GM12891 (cell line): ENCODE results near the gene ABCC1.

Source experiments
- DNase-seq: peaks from one replicate; pipeline ENCODE4 v3.0.0; 2011; ENCODE audit warnings: low spot score; ENCODE audit not compliant: insufficient read length
- FAIRE-seq: peaks from 2 replicates; lab custom pipeline; 2011; peaks lifted over from hg19 to GRCh38; lab: Jason Lieb, UNC
- PAX5 ChIP-seq: IDR thresholded peaks from 2 replicates; pipeline ENCODE4 v1.6.1; 2011; ENCODE audit warnings: low read length, moderate library complexity, mild to moderate bottlenecking; ENCODE audit not compliant: insufficient read depth, severe bottlenecking
- POLR2A ChIP-seq: IDR thresholded peaks from 2 replicates; pipeline ENCODE4 v1.6.1; 2011; ENCODE audit warnings: low read depth, low read length, control low read depth
- POLR2AphosphoS5 ChIP-seq: IDR thresholded peaks from 2 replicates; pipeline ENCODE4 v1.6.1; 2011; ENCODE audit warnings: low read depth, low read length, control low read depth
- POU2F2 ChIP-seq: IDR thresholded peaks from 2 replicates; pipeline ENCODE4 v1.6.1; 2011; ENCODE audit warnings: low read depth, mild to moderate bottlenecking, control low read depth, low read length, moderate library complexity
- SPI1 ChIP-seq: IDR thresholded peaks from 2 replicates; pipeline ENCODE4 v1.6.1; 2011; ENCODE audit warnings: low read depth, low read length, control low read depth
- TAF1 ChIP-seq: IDR thresholded peaks from 2 replicates; pipeline ENCODE4 v1.6.1; 2011; ENCODE audit warnings: low read depth, low read length, control low read depth

ABCC1 gene

DNA sequence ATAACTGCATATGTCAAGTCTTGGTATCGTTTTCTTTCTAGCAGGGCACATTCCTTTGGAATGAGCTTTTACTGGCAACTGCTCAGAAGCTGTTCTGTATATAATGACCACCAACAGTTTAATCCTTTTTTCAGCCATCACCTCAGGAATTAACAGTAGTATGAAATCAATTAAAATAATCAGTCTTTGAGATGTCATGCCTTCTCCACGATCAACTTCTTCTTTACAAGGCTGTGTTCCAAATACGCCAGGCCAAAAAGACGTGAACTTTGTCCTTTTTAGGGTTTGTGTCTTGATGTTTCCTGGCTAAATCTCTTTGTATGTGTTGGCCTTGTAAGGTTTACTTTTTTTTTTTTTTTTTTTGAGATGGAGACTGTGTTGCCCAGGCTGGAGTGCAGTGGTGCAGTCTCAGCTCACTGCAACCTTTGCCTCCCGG is 54.9 kb downstream of the ABCC1 start:
- DNase-seq: no peak

DNA sequence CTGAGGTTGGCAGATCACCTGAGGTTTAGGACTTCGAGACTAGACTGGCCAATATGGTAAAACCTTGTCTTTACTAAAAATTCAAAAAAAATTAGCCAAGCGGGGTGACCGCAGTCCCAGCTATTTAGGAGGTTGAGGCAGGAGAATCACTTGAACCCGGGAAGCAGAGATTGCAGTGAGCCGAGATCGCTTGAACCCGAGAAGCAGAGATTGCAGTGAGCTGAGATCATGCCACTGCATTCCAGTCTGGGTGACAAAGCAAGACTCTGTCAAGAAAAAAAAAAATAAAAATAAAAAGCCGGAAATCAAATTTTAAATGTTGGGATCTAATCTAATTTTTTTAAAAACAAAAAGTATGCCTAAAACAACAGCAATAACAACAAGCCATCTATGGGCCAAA is 56.3 kb downstream of the ABCC1 start:
- no peak for DNase-seq
- FAIRE-seq: no peak
- TF ChIP-seq SPI1 (no peak), POLR2A (no peak), TAF1 (no peak), POLR2AphosphoS5 (no peak), POU2F2 (no peak), PAX5 (no peak)

More for the DNA sequence above, 54.9 kb downstream of the ABCC1 start:
- TF ChIP-seq POU2F2: no peak
- no peak for TF ChIP-seq PAX5
- no peak for TF ChIP-seq SPI1
- TF ChIP-seq POLR2A: no peak
- TF ChIP-seq POLR2AphosphoS5: no peak
- TF ChIP-seq TAF1: no peak
- no peak for FAIRE-seq

DNA sequence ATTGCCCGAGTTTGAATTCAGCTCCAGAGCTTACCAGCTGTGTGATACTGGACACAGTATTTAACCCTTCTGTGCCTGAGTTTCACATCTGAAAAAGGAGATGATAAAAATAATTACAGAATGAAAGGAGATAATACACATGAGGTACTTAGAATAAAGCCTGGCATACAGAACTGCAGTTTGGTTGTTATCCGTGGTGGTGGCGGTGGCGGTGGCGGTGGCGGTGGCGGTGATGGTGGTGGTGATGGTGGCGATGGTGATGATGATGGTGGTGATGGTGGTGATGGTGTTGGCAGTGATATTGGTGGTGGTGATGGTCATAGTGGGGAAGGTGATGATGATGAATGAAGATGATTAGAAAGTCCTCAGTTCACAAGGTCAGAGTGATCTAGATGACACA is 57.2 kb downstream of the ABCC1 start:
- DNase-seq: no peak
- peak; percentile 47 for FAIRE-seq
- TF ChIP-seq TAF1 (no peak), POU2F2 (no peak), PAX5 (no peak), POLR2AphosphoS5 (no peak), SPI1 (no peak), POLR2A (no peak)

DNA sequence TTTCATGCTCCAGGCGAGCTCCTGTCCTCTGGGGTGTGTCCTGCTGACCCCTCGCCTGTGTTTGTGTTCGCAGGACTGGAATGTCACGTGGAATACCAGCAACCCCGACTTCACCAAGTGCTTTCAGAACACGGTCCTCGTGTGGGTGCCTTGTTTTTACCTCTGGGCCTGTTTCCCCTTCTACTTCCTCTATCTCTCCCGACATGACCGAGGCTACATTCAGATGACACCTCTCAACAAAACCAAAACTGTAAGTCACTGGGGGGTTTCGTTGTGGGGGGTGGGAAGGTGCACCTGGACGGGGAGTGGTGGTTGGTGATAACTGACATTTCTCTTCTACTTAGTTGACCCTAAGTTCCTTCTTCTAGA is 58.3 kb downstream of the ABCC1 start:
- FAIRE-seq (peak; percentile 82), DNase-seq (peak; percentile 57)
- no peak for TF ChIP-seq TAF1
- no peak for TF ChIP-seq POLR2A
- TF ChIP-seq POU2F2: 0 out of 2 replicates have a peak, but pooled peaks have one; percentile 56
- TF ChIP-seq PAX5: no peak
- no peak for TF ChIP-seq POLR2AphosphoS5
- TF ChIP-seq SPI1: peak; percentile 58

DNA sequence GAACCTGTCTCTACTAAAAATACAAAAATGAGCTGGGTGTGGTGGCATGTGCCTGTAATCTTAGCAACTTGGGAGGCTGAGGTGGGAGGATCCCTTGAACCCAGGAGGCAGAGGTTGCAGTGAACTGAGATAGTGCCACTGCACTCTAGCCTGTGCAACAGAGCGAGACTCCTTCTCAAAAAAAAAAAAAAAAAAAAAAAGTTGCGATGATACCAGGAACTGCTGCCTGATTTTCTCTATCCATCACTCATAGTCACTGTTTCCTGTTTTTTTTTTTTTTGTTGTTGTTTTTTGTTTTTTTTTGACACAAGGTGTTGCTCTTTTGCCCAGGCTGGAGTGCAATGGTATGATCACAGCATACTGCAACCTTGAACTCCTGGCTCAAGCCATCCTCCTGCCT is 59.2 kb downstream of the ABCC1 start:
- no peak for FAIRE-seq
- TF ChIP-seq PAX5 (peak; percentile 48), POLR2A (no peak)
- DNase-seq: no peak

DNA sequence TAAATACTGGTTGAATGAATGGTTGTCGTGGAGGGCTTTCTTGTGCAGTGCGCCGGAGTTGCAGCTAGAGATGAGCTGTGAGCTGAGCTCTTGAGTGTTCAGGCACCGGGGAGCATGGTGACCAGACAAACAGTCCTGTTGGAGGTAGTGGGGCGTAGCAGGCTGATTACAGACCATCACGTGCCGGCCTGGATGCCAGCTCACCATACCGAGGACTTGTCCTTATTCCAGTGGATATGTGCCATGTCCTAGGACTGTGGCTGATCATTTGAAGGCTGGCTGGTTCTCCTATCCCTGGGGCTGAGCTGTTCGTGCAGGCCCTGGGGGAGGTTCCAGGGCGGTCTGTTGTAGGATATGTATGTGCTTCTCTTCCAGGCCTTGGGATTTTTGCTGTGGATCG is 60.0 kb downstream of the ABCC1 start:
- no peak for FAIRE-seq
- TF ChIP-seq SPI1 (no peak), PAX5 (no peak), POLR2A (no peak), POLR2AphosphoS5 (no peak), POU2F2 (no peak), TAF1 (no peak)
- no peak for DNase-seq

DNA sequence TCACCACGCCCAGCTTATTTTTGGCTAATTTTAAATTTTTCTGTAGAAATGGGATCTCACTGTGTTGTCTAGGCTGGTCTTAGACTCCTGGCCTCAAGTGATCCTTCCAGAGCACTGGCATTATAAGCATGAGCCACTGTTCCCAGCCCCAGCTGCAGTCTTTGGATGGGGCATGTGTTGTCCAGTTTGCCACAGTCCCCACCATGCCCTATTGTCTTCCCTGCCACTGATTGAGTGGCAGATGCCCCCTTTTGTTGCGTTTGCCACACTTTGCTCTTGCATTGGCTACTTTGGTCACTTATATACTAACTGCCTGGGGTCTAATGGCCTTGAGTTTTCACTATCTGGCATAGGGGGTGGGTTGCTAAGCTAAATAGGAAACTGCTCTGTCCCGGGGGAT is 60.8 kb downstream of the ABCC1 start:
- FAIRE-seq (no peak), DNase-seq (no peak)
- TF ChIP-seq POLR2A: no peak

DNA sequence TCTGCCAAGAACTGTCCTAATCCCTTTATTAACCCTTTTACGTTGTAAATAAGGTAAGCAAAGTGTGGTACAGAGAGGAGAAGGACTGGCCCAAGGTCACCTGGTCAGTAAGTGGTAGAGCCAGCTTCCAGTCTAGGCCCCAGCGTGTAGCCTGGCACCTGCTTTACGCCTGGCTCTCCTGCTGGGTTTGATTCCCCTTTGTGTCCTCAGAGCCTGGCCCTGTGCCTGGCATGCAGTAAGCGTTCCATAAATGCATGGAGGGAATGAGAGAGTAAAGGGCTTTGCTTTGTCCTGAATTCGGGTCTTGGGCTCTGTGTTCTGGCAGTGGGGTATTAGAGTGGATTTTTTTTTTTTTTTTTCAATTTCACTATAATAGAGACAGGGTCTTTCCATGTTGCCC is 62.7 kb downstream of the ABCC1 start:
- DNase-seq: no peak
- no peak for TF ChIP-seq POLR2AphosphoS5
- TF ChIP-seq TAF1: no peak
- TF ChIP-seq SPI1: no peak
- TF ChIP-seq PAX5: no peak
- no peak for TF ChIP-seq POU2F2
- no peak for TF ChIP-seq POLR2A
- no peak for FAIRE-seq

DNA sequence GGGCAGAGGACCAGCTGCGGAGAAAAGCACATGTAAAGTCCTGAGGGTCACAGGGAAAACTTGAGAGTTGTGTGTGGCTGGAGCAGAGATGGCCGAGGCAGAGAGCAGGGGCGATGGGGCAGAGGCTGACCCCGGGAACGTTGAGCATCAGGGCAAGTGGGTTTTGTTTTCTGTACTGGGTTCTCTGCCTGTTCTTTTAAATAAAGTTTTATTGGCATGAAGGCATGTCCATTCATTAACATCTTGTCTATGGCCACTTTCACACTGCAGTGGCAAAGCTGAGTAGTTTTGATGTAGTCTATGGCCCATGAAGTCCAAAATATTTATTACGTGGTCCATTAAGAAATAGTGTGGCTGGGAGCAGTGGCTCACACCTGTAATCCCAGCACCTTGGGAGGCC is 64.4 kb downstream of the ABCC1 start:
- DNase-seq (no peak), FAIRE-seq (no peak)
- TF ChIP-seq PAX5: no peak
- no peak for TF ChIP-seq POU2F2
- no peak for TF ChIP-seq TAF1
- TF ChIP-seq SPI1: no peak
- no peak for TF ChIP-seq POLR2AphosphoS5
- no peak for TF ChIP-seq POLR2A

DNA sequence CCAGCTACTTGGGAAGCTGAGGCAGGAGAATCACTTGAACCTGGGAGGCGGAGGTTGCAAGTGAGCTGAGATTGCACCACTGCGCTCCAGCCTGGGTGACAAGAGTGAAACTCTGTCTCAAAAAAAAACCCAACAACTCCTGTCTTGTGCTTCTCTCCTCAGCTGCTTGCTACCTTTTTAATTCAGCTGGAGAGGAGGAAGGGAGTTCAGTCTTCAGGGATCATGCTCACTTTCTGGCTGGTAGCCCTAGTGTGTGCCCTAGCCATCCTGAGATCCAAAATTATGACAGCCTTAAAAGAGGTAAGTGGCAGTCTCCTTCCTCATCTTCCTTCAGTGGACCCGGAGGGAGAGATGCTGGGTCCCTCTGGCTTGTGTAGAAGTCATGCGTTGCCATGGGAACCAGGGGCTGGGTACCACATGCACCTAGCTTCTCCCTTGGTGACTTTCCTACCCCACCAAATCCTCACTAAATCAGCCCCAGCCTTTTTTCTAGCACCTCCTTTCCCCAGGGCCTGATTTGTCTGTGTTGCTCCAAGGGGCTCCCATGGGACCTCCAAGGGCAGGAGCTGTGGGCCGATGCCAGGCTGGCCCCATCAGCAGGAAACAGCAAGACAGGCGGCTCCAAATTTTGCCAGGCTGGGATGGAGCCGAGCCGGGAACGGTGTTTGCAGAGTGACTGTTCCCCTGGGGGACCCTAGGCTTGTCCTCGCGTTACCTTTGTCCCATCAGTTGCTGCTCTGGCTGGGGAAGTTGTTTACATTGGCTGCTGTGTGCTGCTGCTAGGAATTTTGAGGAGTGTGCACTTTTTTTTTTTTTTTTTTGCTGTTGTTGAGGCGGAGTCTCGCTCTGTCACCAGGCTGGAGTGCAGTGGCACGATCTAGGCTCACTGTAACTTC is 65.2 kb downstream of the ABCC1 start:
- no peak for DNase-seq
- no peak for TF ChIP-seq POU2F2
- no peak for TF ChIP-seq PAX5
- TF ChIP-seq POLR2A: no peak
- TF ChIP-seq POLR2AphosphoS5: no peak
- TF ChIP-seq TAF1: no peak
- no peak for TF ChIP-seq SPI1
- no peak for FAIRE-seq

DNA sequence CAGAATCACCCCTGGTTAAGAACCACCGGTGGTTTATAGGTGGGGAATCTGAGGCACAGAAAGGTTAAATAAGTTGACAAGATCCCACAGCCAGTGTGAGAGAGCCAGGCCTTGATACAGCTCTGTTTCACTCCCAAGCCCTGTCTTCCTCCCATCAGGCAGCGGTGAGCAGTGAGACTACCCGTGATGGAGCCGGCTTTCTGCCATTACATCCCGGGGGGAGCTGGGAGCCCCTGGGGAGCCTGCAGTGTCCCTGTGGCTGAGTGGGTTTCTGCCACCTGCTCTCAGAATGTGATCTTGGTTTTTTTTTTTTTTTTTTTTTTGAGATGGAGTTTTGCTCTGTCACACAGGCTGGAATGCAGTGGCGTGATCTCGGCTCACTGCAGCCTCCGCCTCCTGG is 66.4 kb downstream of the ABCC1 start:
- FAIRE-seq: no peak
- TF ChIP-seq SPI1 (no peak), POLR2AphosphoS5 (no peak), POU2F2 (no peak), TAF1 (no peak), PAX5 (no peak), POLR2A (no peak)
- no peak for DNase-seq
